Natural killer cell (primary cell): ENCODE measurements around the gene SLC35B2. TPM values are rescaled to one million over a fixed set of nuclear protein-coding genes. Genes with fewer than 3 reads are reported as not detected.

Experiments used
- ATAC-seq, 3 donors: fragments of 150-1000 bp in 2 of 3; fragments of 200-7000 bp in 1 of 3; cut with Tn5 transposase; 1 replicate in 1 of 3; 2 replicates in 2 of 3; pipeline ENCODE4 v1.10.0; 2021; ENCODE audit warnings: mild to moderate bottlenecking in 2 of 3, moderate library complexity in 2 of 3
- DNase-seq, 2 donors: peaks; one replicate each; pipeline versions ENCODE4 v3.0.0 to v3.0.0-alpha.2; 2013 to 2021; ENCODE audit warnings: mixed read lengths in 1 of 2
- H3K27ac ChIP-seq: one replicate; pipeline ENCODE4 v1.5.1; 2013; ENCODE audit warnings: mild to moderate bottlenecking, low read length
- H3K27me3 ChIP-seq: one replicate; pipeline ENCODE4 v1.6.1; 2013; ENCODE audit warnings: low read length; ENCODE audit not compliant: control insufficient read depth, insufficient read depth
- H3K36me3 ChIP-seq: one replicate; pipeline ENCODE4 v1.6.1; 2013; ENCODE audit warnings: low read length; ENCODE audit not compliant: control insufficient read depth, insufficient read depth
- H3K4me1 ChIP-seq: one replicate; pipeline ENCODE4 v1.6.1; 2013; ENCODE audit warnings: low read length; ENCODE audit not compliant: control insufficient read depth, insufficient read depth
- H3K4me3 ChIP-seq: one replicate; pipeline ENCODE4 v1.5.1; 2013; ENCODE audit warnings: low read length
- H3K9me3 ChIP-seq: one replicate; pipeline ENCODE4 v1.6.1; 2013; ENCODE audit warnings: low read length; ENCODE audit not compliant: control insufficient read depth, insufficient read depth
- H3K27ac Mint-ChIP-seq, 2 donors: one replicate each; pipeline ENCODE4 v1.8.0; 2022; ENCODE audit warnings: mild to moderate bottlenecking in 2 of 2, mixed read lengths in 2 of 2, moderate library complexity in 1 of 2
- H3K27me3 Mint-ChIP-seq, 2 donors: one replicate each; pipeline ENCODE4 v1.8.0; 2022; ENCODE audit warnings: low read depth in 2 of 2, mixed read lengths in 2 of 2
- H3K36me3 Mint-ChIP-seq: one replicate; pipeline ENCODE4 v1.8.0; 2022; ENCODE audit warnings: mixed read lengths
- H3K4me1 Mint-ChIP-seq, 2 donors: one replicate each; pipeline ENCODE4 v1.8.0; 2022; ENCODE audit warnings: mixed read lengths in 2 of 2
- H3K4me3 Mint-ChIP-seq: one replicate; pipeline ENCODE4 v1.8.0; 2022; ENCODE audit warnings: mild to moderate bottlenecking, moderate library complexity, mixed read lengths
- H3K9me3 Mint-ChIP-seq, 2 donors: one replicate each; pipeline ENCODE4 v1.8.0; 2022; ENCODE audit warnings: mixed read lengths in 2 of 2
- WGBS: methylation state at CpG from one replicate; pipeline ENCODE4 v1.1.7; 2013; ENCODE audit warnings: missing lambda C conversion rate; ENCODE audit not compliant: insufficient coverage; 5-methylcytosine and 5-hydroxymethylcytosine counted together
- intact Hi-C: fragments of 100-400 bp; cut with micrococcal nuclease; formaldehyde crosslinking; loops from one replicate; pipeline ENCODE4 v1.14.2; 2022
- total RNA-seq, 4 donors: library from RNA; stranded (reverse); fragments of 120-200 nt in 1 of 4; gene quantifications; one replicate each; pipeline versions ENCODE4 v1.2.3 to v1.2.4, GENCODE V29; 2013 to 2022
- TF ChIP-seq, protein P1 (sequence below): fragments of 200-600 bp; IDR thresholded peaks from one replicate; pipeline ENCODE4 v1.8.0; 2022; ENCODE audit warnings: antibody characterized with exemption

SLC35B2 gene
- total RNA-seq, 3 donors from 2014 or later (not counting 1 experiment from before 2014, with no cell fraction given) = 20.9 to 27.7 (median 26.8) TPM

- Histone ChIP-seq H3K36me3 (no peaks in the 10 kb centered on the region), H3K9me3 (no peaks in the 10 kb centered on the region), H3K27ac (no peak overlapping the region), H3K4me3 (no peak overlapping the region), H3K4me1 (peaks cover 33% of the 10 kb centered on the region), H3K27me3 (no peaks in the 10 kb centered on the region)
- ATAC-seq (no peak), DNase-seq (no peak)
- Mint-ChIP-seq H3K9me3 (no peaks in the 10 kb centered on the region), H3K27ac (peak overlapping the region in 1 of 2 donors; percentile 59), H3K4me3 (peak overlapping the region; percentile 25), H3K27me3 (peaks cover 0 to 8% of the 10 kb centered on the region in 2 donors), H3K36me3 (no peaks in the 10 kb centered on the region), H3K4me1 (peaks cover 16 to 37% of the 10 kb centered on the region in 2 donors)
- intact Hi-C loops = loop anchor here (5.0 kb wide), 1 partner anchor 48 kb away; no protein-coding TSS in a partner anchor
- 60% methylated on average over 19 of the region's 28 CpGs for WGBS
- TF ChIP-seq, protein P1, sequence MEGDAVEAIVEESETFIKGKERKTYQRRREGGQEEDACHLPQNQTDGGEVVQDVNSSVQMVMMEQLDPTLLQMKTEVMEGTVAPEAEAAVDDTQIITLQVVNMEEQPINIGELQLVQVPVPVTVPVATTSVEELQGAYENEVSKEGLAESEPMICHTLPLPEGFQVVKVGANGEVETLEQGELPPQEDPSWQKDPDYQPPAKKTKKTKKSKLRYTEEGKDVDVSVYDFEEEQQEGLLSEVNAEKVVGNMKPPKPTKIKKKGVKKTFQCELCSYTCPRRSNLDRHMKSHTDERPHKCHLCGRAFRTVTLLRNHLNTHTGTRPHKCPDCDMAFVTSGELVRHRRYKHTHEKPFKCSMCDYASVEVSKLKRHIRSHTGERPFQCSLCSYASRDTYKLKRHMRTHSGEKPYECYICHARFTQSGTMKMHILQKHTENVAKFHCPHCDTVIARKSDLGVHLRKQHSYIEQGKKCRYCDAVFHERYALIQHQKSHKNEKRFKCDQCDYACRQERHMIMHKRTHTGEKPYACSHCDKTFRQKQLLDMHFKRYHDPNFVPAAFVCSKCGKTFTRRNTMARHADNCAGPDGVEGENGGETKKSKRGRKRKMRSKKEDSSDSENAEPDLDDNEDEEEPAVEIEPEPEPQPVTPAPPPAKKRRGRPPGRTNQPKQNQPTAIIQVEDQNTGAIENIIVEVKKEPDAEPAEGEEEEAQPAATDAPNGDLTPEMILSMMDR = no peak
These were observed 37.2 kb downstream of the SLC35B2 start for GRCh38 chr6:44219815-44220784.

- peaks cover 32% of the 10 kb centered on the region for H3K4me1 ChIP-seq
- DNase-seq = peak in 1 of 2 donors; percentile 44
- intact Hi-C loops = no loop called here
- no peaks in the 10 kb centered on the region for H3K36me3 ChIP-seq
- Mint-ChIP-seq H3K36me3 (no peaks in the 10 kb centered on the region), H3K27me3 (peaks cover 0 to 9% of the 10 kb centered on the region in 2 donors), H3K27ac (peak overlapping the region in 1 of 2 donors; percentile 59), H3K9me3 (no peaks in the 10 kb centered on the region), H3K4me1 (peaks cover 10 to 32% of the 10 kb centered on the region in 2 donors), H3K4me3 (peak overlapping the region; percentile 79)
- H3K27ac ChIP-seq = no peak overlapping the region
- H3K9me3 ChIP-seq = no peaks in the 10 kb centered on the region
- H3K4me3 ChIP-seq = peak overlapping the region; percentile 31
- 3% methylated on average over 38 of the region's 45 CpGs for WGBS
- ATAC-seq = peak; percentile 32 to 68 (median 49)
- H3K27me3 ChIP-seq = no peaks in the 10 kb centered on the region
- TF ChIP-seq, protein P1 = no peak
These were observed 38.1 kb downstream of the SLC35B2 start for GRCh38 chr6:44219053-44219814.

- Histone ChIP-seq H3K4me3 (no peak overlapping the region), H3K9me3 (no peaks in the 10 kb centered on the region)
- H3K27me3 Mint-ChIP-seq = peaks cover 0 to 12% of the 10 kb centered on the region in 2 donors
These were observed 39.8 kb downstream of the SLC35B2 start for GRCh38 chr6:44217332-44218143.

More at GRCh38 chr6:44217332-44218143, 39.8 kb downstream of the SLC35B2 start:
- Histone ChIP-seq H3K27me3 (no peaks in the 10 kb centered on the region), H3K36me3 (no peaks in the 10 kb centered on the region), H3K4me1 (peaks cover 19% of the 10 kb centered on the region), H3K27ac (no peak overlapping the region)
- TF ChIP-seq, protein P1 = no peak
- intact Hi-C loops = no loop called here
- WGBS = 92% methylated on average over 16 of the region's 16 CpGs
- Mint-ChIP-seq H3K27ac (no peak overlapping the region), H3K36me3 (no peaks in the 10 kb centered on the region), H3K9me3 (no peaks in the 10 kb centered on the region), H3K4me3 (no peak overlapping the region), H3K4me1 (peaks cover under 1 to 19% of the 10 kb centered on the region in 2 donors)
- DNase-seq = no peak
- ATAC-seq = no peak
